22Rv1 (cell line): ENCODE results near the gene UCN.

Experiments used
- H3K27ac ChIP-seq: fragments of 450-650 bp; 2 replicates; pipeline ENCODE4 v1.5.1; 2017
- ZFX ChIP-seq: fragments of 450-650 bp; IDR thresholded peaks from 2 replicates; pipeline ENCODE4 v1.6.1; 2017; ENCODE audit warnings: antibody characterized with exemption, borderline replicate concordance
- TF ChIP-seq, protein P1 (sequence below): fragments of 450-650 bp; IDR thresholded peaks from 2 replicates; pipeline ENCODE4 v1.5.1; 2017; ENCODE audit warnings: mild to moderate bottlenecking

The UCN gene

DNA sequence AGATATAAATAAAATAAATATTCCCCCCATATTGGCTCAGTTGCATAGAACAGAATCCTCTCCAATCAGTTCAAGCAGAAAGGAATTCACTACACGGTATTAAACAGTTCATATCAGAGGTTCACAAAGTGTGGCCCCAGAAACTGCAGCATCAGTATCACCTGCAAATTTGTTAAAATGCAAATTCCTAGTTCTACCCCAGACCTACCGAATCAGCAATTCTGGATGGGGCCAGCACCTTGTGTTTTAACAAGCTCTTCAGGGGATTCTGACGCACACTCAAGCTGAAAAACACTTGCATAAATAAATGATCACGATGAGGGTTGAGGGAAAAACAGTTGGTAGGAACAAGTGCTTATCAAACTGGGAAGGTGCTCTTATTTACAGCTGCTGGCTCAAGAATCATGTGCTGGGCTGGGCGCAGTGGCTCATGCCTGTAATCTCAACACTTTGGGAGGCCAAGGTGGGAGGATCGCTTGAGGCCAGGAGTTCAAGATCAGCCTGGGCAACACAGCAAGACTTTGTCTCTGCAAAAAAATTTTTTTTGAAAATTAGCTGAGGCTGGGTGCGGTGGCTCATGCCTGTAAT, 42.0 kb upstream of the UCN start:
- H3K27ac ChIP-seq = no peak overlapping the region
- no peak for TF ChIP-seq ZFX
- TF ChIP-seq, protein P1, sequence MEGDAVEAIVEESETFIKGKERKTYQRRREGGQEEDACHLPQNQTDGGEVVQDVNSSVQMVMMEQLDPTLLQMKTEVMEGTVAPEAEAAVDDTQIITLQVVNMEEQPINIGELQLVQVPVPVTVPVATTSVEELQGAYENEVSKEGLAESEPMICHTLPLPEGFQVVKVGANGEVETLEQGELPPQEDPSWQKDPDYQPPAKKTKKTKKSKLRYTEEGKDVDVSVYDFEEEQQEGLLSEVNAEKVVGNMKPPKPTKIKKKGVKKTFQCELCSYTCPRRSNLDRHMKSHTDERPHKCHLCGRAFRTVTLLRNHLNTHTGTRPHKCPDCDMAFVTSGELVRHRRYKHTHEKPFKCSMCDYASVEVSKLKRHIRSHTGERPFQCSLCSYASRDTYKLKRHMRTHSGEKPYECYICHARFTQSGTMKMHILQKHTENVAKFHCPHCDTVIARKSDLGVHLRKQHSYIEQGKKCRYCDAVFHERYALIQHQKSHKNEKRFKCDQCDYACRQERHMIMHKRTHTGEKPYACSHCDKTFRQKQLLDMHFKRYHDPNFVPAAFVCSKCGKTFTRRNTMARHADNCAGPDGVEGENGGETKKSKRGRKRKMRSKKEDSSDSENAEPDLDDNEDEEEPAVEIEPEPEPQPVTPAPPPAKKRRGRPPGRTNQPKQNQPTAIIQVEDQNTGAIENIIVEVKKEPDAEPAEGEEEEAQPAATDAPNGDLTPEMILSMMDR = no peak

DNA sequence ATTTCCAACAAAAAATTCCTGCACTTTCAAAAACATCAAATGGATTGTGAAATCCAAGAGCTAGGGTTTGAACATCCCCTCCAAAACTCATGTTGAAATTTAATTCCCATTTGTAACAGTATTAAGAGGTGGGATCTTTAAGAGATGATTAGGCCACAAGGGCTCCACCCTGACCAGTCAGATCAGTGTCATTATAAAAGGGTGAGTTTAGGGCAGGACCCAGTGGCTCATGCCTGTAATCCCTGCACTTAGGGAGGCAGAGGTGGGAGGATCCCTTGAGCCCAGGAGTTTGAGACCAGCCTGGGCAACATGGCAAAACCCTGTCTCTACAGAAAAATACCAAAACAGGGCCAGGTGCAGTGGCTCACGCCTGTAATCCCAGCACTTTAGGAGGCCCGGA, 39.4 kb upstream of the UCN start:
- no peak for TF ChIP-seq ZFX
- TF ChIP-seq, protein P1 = no peak

DNA sequence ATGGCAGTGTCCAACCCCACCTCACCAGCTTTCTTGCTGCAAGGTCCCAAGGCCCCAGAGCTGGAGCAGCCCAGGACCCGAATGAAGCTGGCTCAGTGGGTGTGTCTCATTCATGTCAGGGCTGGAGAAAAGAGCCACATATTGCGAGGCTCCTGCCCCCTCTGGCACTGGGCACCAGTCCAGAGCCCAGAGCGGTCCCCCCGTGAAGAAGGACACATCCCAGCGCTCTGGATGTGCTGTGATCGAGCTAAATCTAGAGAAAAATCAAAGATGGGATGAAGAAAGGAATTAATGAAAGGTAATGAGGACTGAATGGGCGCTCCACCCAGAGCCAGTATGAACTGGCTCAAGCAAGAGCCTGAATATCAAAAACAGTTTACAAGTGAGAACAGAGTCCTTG, 27.9 kb upstream of the UCN start:
- H3K27ac ChIP-seq = no peak overlapping the region
- TF ChIP-seq, protein P1 = no peak
- no peak for TF ChIP-seq ZFX

More for the DNA sequence above, 39.4 kb upstream of the UCN start:
- no peak overlapping the region for H3K27ac ChIP-seq

DNA sequence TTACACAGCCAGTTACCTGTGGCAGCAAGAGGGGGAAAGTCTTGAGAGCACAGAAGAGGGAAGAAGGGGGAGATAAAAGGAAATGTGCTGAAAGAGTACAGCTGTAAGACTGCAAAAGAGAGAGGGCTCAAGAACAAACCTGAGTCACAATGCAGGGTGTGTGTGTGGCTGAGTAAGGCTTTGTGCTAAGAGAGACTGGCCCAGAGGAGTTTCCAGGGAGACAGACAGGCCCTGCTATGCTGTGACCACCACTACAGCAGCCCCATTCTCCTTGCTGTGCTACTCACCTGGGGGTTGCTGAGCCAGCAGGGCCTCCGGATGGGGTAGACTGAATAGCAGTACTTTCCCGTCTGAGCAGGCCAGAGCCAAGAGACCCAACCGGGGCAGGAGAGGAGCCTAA, 27.1 kb upstream of the UCN start:
- no peak overlapping the region for H3K27ac ChIP-seq
- TF ChIP-seq ZFX = no peak
- TF ChIP-seq, protein P1 = no peak

DNA sequence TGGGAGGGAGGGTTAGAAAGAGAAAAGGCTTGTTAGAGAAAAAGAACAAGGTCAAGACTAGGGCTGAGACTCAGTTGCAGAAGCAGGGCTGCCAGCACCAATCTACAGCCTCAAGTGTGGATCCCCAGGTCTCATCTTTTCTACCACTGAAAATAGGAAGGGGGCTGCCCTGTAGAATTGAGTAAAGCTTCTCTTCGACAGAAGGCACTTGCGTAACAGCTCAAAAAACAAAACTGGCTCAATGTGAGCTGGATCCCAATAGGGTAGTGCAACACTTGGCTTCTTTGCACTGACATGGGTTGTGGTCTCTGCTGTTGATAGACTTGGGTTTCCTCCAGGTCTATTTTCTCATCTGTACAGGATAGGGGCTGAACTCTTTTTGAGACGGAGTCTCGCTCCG, 16.5 kb upstream of the UCN start:
- peak overlapping the region; percentile 81; the same call in 1 of the 2 replicates for H3K27ac ChIP-seq
- no peak for TF ChIP-seq ZFX
- TF ChIP-seq, protein P1 = no peak

DNA sequence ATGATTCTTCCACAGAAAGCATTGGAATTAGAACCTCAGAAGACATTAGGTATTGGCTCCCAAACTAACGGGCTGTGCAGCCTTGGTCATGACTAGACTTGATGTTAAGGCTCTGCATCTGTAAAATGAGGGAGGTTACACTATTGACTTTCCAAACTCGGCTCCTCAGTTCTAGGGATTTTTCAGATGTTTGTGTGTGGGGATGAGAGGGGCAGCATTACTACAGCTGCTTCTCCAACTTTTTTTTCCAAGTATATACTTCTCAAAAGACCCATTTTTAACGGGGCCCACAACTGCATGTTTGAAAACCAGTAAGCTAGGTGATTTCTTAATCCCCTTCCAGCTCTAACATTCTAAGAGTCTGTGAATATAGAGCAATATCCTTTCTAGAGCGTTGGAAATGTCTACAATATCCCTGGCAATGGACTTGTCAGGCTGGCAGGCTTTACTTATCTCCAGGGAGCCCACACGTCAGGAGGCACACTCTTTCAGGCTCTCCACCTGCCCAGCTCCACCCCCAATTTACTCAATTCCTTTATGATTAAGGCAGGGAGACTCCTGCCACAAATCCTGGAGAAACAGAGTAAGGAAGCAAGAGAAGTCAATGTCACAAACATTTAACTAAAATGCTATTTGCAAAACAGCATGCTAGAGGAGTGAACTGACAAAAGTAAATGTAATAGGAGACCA, 15.5 kb upstream of the UCN start:
- TF ChIP-seq, protein P1 = no peak
- no peak for TF ChIP-seq ZFX
- H3K27ac ChIP-seq = peak overlapping the region; percentile 81
